ENCODE results near the gene FCMR.

DNA sequence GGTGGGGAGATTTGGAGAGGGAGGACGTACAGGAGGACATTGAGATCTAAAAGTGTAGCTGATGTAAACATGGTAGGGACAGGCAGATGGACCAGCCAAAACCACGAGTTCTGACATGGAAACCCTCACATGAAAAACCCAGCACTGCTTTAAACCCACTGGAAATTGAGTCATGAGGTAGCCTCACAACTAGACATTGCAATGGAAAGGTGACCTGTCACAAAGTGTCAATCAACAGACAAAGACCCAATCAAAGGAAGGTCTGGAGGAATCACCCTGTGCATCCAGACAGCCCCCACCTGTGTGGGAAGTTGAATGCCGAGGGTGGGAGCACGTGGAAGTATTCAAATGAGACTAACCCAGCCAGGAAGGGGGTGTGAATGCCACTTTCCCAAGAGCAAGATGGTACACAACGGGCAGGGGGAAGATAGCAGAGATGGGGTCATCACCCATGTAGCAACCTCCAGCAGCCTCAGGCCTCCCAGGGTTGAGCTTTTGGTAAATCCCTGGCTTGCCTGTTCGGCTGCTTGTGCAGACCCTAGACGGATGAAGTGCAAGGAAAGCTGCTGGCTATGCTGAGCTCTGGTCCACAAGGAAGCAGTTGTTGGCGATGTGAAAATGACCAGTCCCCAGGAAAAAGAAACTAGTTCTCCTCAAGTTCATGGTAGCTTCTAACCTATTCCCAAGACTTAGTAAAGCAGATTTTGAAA, 5.6 kb downstream of the FCMR start:
- TF ChIP-seq MTA1 (IDR thresholded peaks at IDR 0.05; ENCODE audit: borderline replicate concordance) (no peak), ETV5 (CRISPR knock-in tag; IDR thresholded peaks at IDR 0.05; ENCODE audit: low read depth) (no peak), NFIC (IDR thresholded peaks at IDR 0.05) (no peak), STAT5A (IDR thresholded peaks at IDR 0.05; ENCODE audit: borderline replicate concordance, low read length) (no peak), SNRNP70 (optimal IDR thresholded peaks at IDR 0.05; ENCODE audit: low read depth, low read length) (no peak), PHTF2 (CRISPR knock-in tag; IDR thresholded peaks at IDR 0.05) (no peak), DNMT1 (IDR thresholded peaks at IDR 0.05) (no peak)
- TF ChIP-seq, protein P1, sequence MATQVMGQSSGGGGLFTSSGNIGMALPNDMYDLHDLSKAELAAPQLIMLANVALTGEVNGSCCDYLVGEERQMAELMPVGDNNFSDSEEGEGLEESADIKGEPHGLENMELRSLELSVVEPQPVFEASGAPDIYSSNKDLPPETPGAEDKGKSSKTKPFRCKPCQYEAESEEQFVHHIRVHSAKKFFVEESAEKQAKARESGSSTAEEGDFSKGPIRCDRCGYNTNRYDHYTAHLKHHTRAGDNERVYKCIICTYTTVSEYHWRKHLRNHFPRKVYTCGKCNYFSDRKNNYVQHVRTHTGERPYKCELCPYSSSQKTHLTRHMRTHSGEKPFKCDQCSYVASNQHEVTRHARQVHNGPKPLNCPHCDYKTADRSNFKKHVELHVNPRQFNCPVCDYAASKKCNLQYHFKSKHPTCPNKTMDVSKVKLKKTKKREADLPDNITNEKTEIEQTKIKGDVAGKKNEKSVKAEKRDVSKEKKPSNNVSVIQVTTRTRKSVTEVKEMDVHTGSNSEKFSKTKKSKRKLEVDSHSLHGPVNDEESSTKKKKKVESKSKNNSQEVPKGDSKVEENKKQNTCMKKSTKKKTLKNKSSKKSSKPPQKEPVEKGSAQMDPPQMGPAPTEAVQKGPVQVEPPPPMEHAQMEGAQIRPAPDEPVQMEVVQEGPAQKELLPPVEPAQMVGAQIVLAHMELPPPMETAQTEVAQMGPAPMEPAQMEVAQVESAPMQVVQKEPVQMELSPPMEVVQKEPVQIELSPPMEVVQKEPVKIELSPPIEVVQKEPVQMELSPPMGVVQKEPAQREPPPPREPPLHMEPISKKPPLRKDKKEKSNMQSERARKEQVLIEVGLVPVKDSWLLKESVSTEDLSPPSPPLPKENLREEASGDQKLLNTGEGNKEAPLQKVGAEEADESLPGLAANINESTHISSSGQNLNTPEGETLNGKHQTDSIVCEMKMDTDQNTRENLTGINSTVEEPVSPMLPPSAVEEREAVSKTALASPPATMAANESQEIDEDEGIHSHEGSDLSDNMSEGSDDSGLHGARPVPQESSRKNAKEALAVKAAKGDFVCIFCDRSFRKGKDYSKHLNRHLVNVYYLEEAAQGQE (IDR thresholded peaks at IDR 0.05; ENCODE audit: borderline replicate concordance), result no peak
- TF ChIP-seq, protein P1 (CRISPR knock-in tag; IDR thresholded peaks at IDR 0.05; ENCODE audit: low read depth), result no peak

All from K562 (cell line).